SIG-M5 treated with dmso at 0.1 percent for 504 hours (cell line): ENCODE data around the gene FIGNL1.

ENCODE experiments used
- DNase-seq: peaks from one replicate; lab custom pipeline; 2025; ENCODE audit not compliant: unreplicated experiment; lab: John Stamatoyannopoulos, UW

The FIGNL1 gene

GRCh38 chr7:50397971-50398324 is 52.2 kb downstream of the FIGNL1 start:
- no peak for DNase-seq

GRCh38 chr7:50397320-50397970 is 52.7 kb downstream of the FIGNL1 start:
- DNase-seq = no peak

GRCh38 chr7:50396856-50397255 is 53.3 kb downstream of the FIGNL1 start:
- no peak for DNase-seq

GRCh38 chr7:50394315-50394714 is 55.8 kb downstream of the FIGNL1 start:
- no peak for DNase-seq
